NCI-H526 treated with DMSO at 0.1 percent for 48 hours (cell line): Measurements from ENCODE around the gene BATF.
A peak's percentile ranks its signal among the peaks of the same experiment; 100 is the strongest.

Experiments used
- DNase-seq: peaks from one replicate; lab custom pipeline; 2025; lab: John Stamatoyannopoulos, UW

The BATF gene

DNA sequence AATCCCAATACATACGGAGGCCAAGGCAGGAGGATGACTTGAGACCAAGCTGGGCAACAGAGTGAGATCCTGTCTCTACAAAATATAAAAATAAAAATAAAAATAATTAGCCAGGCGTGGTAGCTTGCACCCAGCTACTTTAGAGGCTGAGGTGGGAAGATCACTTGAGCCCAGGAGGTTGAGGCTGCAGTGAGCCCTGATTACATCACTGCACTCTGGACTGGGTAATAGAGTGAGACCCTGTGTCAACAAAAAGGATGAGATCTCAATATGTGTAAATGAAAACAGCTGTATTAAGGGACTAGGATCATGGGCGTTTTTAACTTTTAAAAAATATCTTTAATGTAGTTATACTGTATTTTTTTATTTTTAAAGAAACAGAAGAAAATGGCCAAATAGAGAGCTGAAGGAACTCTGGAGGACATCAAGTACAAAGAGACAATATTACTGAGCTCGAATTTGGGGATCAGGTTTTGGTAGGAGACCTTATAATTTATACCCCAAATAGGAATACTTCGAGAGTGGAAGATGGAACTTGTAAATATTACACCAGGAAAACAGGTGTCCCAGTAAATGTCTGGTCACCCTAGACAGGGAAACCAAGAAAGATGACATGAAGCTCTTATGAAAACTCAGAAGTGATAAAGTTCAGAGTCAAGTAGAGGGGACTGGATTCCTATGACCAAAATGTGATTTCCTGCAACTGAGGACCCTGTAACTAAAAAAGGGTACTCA, 13.1 kb downstream of the BATF start:
- no peak for DNase-seq

- no peak for DNase-seq
Measured at GRCh38 chr14:75537071-75537470, 14.8 kb downstream of the BATF start.

- DNase-seq, result no peak
Measured at GRCh38 chr14:75539162-75539560, 16.9 kb downstream of the BATF start.

DNA sequence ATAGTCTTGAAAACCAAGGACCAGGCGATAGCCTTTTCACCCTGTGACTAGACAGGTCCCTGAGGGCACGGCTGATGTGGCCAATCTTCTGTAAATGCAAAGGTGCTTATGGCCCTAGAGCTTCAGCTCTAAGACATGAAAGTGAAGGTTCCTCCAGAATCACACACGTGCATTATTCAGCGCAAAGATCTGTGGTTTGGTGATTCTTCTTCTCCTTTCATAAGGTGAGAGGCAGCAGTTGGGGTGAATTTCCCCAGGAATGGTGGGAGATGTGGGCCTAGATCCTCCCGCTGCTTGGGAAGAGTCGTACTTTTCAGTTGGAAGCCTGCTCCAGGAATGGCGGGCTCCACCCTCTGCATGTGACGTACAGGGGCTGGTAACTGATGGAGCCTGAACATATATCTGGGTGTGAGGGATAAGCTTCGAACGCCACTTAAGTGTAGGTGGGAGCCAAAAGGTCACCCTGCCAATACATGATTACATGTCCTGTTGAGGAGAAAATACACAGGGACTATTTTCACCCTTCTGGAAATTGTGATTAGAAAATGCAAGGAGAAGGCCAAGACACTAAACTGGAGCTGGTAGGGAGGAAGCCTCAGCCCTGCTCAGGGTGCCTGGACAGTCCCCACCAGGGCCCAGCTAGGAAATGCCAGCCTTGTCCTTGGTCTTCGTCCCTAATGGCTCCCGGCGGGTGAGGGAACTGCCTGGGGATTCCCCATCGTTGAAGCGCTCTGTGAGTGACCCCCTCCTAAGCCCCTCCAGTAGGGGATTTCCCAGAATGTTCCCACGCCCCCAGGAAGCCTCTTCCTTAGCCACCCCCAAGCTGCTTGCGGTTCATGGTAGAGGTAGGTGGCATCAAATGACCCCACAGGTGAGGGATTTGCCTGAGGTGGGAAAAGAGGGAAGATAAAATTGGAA, 17.6 kb downstream of the BATF start:
- DNase-seq, result no peak

- no peak for DNase-seq
Measured at GRCh38 chr14:75540479-75540851, 18.2 kb downstream of the BATF start.

DNA sequence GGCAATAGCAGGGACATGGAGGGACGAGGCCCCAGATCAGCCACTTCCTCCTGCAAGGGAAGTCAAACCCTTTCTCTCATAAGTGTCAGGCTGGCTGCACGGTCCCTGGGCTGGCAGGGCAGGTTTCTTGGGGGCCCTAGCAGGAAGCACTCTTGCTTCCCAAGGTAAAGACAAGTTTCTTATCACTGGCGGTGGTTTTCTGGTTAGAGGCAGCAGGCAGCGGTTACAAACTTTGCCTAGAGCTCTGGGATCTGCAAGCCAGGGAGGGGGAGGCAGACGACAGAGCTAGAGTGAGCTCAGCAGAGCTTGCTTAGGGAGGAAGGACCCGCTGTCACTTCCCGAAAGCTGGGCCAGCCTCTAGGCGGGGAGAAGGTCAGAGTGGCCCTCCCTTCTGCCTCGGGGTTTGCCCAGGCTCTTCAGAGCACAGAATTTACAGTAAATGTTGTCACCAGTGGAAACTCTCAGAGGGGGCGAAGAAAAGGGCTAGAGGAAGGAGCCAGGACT, 20.4 kb downstream of the BATF start:
- DNase-seq, result no peak

- no peak for DNase-seq
Measured at GRCh38 chr14:75543253-75543652, 21.0 kb downstream of the BATF start.

DNA sequence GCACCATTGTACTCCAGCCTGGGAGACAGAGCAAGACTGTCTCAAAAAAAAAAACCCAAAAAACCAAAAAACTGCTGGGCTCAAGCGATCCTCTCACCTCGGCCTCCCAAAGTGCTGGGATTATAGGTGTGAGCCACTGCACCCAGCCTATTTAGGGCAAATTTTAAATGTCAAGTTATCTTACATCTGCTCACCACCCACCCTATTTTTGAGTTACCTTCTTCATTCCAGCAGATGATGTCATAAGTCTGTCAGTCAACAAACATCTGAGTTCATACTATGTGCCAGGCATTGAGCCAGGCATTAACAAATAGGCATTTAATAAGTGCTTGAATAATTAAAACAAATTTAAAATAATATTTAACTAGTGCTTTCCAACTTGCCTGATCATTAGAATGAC, 21.5 kb downstream of the BATF start:
- DNase-seq, result no peak

DNA sequence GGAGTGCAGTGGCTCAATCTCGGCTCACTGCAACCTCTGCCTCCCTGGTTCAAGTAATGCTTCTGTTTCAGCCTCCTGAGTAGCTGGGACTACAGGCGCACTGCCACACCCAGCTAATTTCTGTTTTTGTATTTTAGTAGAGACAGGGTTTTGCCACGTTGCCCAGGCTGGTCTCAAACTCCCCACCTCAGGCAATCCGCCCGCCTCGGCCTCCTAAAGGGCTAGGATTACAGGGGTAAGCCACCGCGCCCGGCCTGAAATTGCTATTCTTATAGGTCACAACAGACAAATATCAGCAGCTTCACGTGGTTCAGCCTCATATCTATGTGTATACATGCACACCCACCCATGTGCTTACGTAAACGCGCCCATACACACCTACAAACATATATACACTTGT, 23.6 kb downstream of the BATF start:
- no peak for DNase-seq

GRCh38 chr14:75547552-75548250, 25.4 kb downstream of the BATF start:
- no peak for DNase-seq

- no peak for DNase-seq
Measured at GRCh38 chr14:75548544-75548943, 26.3 kb downstream of the BATF start.

DNA sequence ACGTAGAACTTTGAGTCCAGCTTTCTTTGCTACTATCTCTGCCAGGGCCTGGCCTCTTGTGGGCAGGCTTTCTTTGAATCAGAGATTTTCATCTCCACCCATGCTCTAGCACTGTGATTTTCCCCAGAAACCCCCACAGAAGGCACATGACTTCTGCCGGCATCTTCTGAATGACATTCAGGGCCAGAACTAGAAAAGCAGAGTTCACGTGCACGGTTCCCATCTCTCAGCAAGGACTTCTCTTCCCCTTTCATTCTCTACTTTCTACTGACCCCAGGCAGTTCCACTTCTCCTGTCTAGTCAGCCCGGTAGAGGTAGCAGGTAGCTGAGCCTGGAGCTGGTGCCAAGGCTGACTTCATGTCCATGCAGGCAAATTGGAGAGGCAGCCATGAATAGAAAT, 26.9 kb downstream of the BATF start:
- no peak for DNase-seq

- no peak for DNase-seq
Measured at GRCh38 chr14:75551021-75551420, 28.8 kb downstream of the BATF start.

GRCh38 chr14:75553157-75553556, 30.9 kb downstream of the BATF start:
- DNase-seq, result no peak

- no peak for DNase-seq
Measured at GRCh38 chr14:75553761-75554364, 31.6 kb downstream of the BATF start.

- no peak for DNase-seq
Measured at GRCh38 chr14:75554482-75554881, 32.2 kb downstream of the BATF start.

- no peak for DNase-seq
Measured at GRCh38 chr14:75558440-75558839, 36.2 kb downstream of the BATF start.

DNA sequence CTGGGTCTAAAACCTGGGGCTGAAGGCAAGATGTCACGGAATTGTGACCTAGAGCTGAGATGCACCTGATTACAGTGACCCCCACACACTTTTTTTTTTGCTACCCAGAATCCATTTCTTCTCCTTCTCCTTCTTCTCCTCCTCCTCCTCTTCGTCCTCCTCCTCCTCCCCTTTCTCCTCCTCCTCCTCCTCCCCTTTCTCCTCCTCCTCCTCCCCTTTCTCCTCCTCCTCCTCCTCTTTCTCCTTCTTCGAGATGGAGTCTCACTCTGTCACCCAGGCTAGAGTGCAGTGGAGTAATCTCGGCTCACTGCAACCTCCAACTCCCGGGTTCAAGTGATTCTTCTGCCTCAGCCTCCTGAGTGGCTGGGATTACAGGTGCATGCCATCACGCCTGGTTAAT, 36.8 kb downstream of the BATF start:
- DNase-seq, result no peak

- no peak for DNase-seq
Measured at GRCh38 chr14:75559451-75560222, 37.4 kb downstream of the BATF start.

- DNase-seq, result peak; percentile 50
Measured at GRCh38 chr14:75561013-75561432, 38.8 kb downstream of the BATF start.

DNA sequence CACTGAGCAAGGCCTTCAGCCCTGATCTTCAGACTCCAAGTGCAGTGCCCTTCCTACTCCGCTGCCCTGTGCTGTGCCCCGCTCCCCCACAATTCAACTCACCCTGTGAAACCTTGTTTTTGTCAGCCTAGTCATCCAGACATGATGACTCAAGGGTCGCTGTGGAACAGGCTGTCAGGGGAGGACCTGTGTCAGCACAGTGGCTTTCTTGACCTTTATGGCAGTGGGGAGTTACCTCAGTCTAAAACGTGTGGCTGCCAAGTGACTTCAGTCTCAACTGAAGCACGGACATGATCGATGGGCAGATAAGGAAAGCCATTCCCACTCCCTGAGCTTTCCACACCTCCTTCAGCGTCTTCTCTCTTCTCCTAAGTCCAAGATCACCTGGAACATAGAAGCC, 39.8 kb downstream of the BATF start:
- DNase-seq, result no peak
